GM12891 (cell line): ENCODE results near the gene MRPL47. TPM values are rescaled to one million over a fixed set of nuclear protein-coding genes. Genes with fewer than 3 reads are reported as not detected.
A peak's percentile ranks its signal among the peaks of the same experiment; 100 is the strongest.
"Not testable (repeated sequence)": the region's sequence is repeated elsewhere in the genome, so short reads cannot be mapped to it uniquely, and the experiment has no call there.

ENCODE experiments used
- DNase-seq: peaks from one replicate; pipeline ENCODE4 v3.0.0; 2011; ENCODE audit warnings: low spot score; ENCODE audit not compliant: insufficient read length
- FAIRE-seq: peaks from 2 replicates; lab custom pipeline; 2011; peaks lifted over from hg19 to GRCh38; lab: Jason Lieb, UNC
- PAX5 ChIP-seq: IDR thresholded peaks from 2 replicates; pipeline ENCODE4 v1.6.1; 2011; ENCODE audit warnings: low read length, moderate library complexity, mild to moderate bottlenecking; ENCODE audit not compliant: insufficient read depth, severe bottlenecking
- POLR2A ChIP-seq: IDR thresholded peaks from 2 replicates; pipeline ENCODE4 v1.6.1; 2011; ENCODE audit warnings: low read depth, low read length, control low read depth
- POLR2AphosphoS5 ChIP-seq: IDR thresholded peaks from 2 replicates; pipeline ENCODE4 v1.6.1; 2011; ENCODE audit warnings: low read depth, low read length, control low read depth
- POU2F2 ChIP-seq: IDR thresholded peaks from 2 replicates; pipeline ENCODE4 v1.6.1; 2011; ENCODE audit warnings: low read depth, mild to moderate bottlenecking, control low read depth, low read length, moderate library complexity
- SPI1 ChIP-seq: IDR thresholded peaks from 2 replicates; pipeline ENCODE4 v1.6.1; 2011; ENCODE audit warnings: low read depth, low read length, control low read depth
- TAF1 ChIP-seq: IDR thresholded peaks from 2 replicates; pipeline ENCODE4 v1.6.1; 2011; ENCODE audit warnings: low read depth, low read length, control low read depth
- polyA plus RNA-seq: library from polyadenylated mRNA; unstranded; fragments of >200 nt; gene quantifications from one replicate; pipeline ENCODE4 v1.2.1, GENCODE V29; 2012; ENCODE audit warnings: low read depth, missing spikeins, inconsistent platforms; ENCODE audit not compliant: missing spikeins

Gene MRPL47
- polyA plus RNA-seq, result 47.8 TPM

DNA sequence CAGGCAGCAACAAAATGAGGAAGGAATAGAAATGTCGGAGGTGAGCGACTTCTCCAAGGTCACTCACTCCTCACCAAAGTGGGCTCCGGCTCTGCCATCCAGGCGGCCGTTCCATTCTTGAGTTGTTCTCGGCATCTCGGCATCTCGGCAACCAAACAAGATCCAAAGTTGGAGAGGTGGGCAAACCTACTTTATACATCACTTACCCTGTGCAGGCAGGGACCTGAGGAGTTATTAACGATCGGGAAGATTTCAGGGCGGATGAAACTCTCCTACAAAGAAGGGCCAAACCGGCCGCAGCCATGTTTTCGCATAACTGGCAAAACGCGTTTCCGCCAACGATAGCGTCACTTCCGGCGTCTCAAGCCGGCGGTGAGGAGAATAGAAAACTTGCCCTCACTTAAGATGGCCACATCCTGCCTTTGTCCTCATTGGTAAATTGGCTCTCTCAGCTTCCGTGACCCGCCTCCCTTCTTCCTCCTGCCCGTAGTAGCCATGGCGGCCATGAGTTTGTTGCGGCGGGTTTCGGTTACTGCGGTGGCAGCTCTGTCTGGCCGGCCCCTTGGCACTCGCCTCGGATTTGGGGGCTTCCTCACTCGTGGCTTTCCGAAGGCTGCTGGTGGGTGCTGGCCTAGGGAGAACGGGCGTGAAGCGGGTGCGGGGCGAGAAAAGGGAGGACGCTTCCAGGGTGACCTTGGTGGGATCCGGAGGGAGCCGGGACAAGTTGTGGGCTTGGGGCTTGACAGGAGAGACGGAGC, at the start of gene MRPL47, which contains the start of gene NDUFB5:
Gene MRPL47 (minus strand): TSS at position 318 of the 758 bp plus-strand sequence. CDS start 14 bp downstream, at position 304.
Gene NDUFB5 (plus strand): TSS at position 474 of the 758 bp plus-strand sequence. CDS start 22 bp downstream, at position 496.
- TF ChIP-seq POLR2A (peak; percentile 88), POLR2AphosphoS5 (peak; percentile 87), POU2F2 (peak; percentile 51), PAX5 (no peak), TAF1 (peak; percentile 97), SPI1 (peak; percentile 0; the same call in 1 of the 2 replicates)
- DNase-seq (peak; percentile 59), FAIRE-seq (peak; percentile 99)

GRCh38 chr3:179653096-179653797, 48.8 kb upstream of the MRPL47 start:
- peak; percentile 83 for FAIRE-seq

DNA sequence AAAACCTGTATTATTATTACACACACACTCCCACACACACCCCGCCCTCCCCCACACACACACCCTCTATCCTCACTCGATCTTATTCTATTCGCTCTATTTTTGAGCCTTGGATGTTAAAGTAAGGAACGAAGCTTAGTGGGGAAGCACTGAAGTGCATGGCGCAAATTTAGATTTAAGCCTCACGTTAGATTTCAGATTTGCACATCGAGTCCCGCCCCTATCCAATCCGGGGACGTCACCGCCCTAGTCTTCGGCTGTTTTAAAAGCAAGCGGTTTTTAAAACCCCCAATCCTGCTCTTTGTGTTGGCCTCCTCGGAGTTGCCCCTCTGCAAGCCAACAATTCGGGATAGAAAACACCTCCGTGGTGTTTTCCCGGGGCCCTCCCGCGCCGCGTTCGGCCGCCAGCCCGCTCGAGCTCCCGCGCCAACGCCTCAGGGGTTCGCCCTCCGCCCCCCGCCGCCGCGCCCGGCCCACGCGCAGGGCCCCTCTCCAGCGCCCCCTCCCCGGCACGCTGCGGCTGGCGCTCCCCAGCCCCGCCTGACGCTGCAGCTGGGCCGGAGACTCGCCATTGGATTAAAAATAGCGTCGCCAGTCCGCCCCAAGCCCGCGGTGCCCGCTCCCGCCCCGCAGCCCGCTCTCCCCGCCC, 48.1 kb upstream of the MRPL47 start, which contains the start of gene USP13:
Gene USP13 (plus strand): TSS at position 594 of the 649 bp plus-strand sequence. CDS start 186 bp downstream, outside the sequence.
- DNase-seq (peak; percentile 64), FAIRE-seq (peak; percentile 57)
- TF ChIP-seq PAX5 (no peak), SPI1 (no peak), POU2F2 (no peak), POLR2AphosphoS5 (no peak), TAF1 (no peak), POLR2A (no peak)

More at GRCh38 chr3:179653096-179653797, 48.8 kb upstream of the MRPL47 start:
- TF ChIP-seq POU2F2, result no peak
- TF ChIP-seq POLR2A, result peak; percentile 20; the same call in 1 of the 2 replicates
- TF ChIP-seq SPI1, result no peak
- TF ChIP-seq TAF1, result 0 out of 2 replicates have a peak, but pooled peaks have one; percentile 13
- TF ChIP-seq PAX5, result no peak
- TF ChIP-seq POLR2AphosphoS5, result no peak
- peak; percentile 39 for DNase-seq

- FAIRE-seq, result no peak
- TF ChIP-seq SPI1 (peak; percentile 18; the same call in 1 of the 2 replicates), POU2F2 (no peak)
- no peak for DNase-seq
Observed at GRCh38 chr3:179651687-179652446, 47.4 kb upstream of the MRPL47 start.

GRCh38 chr3:179646177-179646576, 41.7 kb upstream of the MRPL47 start:
- FAIRE-seq (no peak), DNase-seq (no peak)
- TF ChIP-seq PAX5 (no peak), TAF1 (no peak), POU2F2 (no peak), POLR2AphosphoS5 (no peak), SPI1 (no peak), POLR2A (no peak)

GRCh38 chr3:179643837-179644236, 39.4 kb upstream of the MRPL47 start:
- not testable (repeated sequence) for FAIRE-seq, DNase-seq

DNA sequence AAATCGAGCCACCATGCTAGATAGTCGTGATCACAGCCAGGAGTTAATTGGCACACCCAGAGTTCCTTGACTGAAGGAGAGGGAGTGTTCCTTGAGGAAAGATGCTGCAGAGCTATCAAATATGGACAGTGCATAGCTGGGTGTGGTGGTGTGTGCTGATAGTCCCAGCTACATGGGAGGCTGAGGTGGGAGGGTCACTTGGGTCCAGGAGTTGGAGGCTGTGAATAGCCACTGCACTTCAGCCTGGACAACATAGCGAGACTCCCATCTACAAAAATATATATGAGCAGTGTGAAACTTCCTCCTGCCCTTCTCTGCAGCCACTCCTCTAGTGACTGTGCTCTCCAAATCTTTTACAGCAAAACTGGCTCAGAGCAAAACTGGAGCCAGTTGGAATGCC, 38.4 kb upstream of the MRPL47 start:
- DNase-seq (no peak), FAIRE-seq (no peak)
- TF ChIP-seq POLR2A (no peak), TAF1 (no peak)

GRCh38 chr3:179640469-179640868, 36.0 kb upstream of the MRPL47 start:
- FAIRE-seq (no peak), DNase-seq (no peak)
- TF ChIP-seq POLR2A (no peak), POU2F2 (no peak), POLR2AphosphoS5 (no peak), PAX5 (no peak), SPI1 (no peak), TAF1 (no peak)
